Osteoblast (primary cell): ENCODE data around the gene MICALL1. TPM values are rescaled to one million over a fixed set of nuclear protein-coding genes. Genes with fewer than 3 reads are reported as not detected.

Experiments used
- DNase-seq: peaks from one replicate; pipeline ENCODE4 v3.0.0; 2011; ENCODE audit warnings: low spot score, mixed read lengths; ENCODE audit not compliant: insufficient read length; ENCODE audit errors: missing footprints
- H2AFZ ChIP-seq: 2 replicates; pipeline ENCODE4 v1.6.0; 2011; ENCODE audit warnings: mild to moderate bottlenecking, low read length
- H3K27ac ChIP-seq: 2 replicates; pipeline ENCODE4 v1.5.1; 2011; ENCODE audit warnings: mild to moderate bottlenecking, low read depth, low read length, moderate library complexity
- H3K27me3 ChIP-seq: 2 replicates; pipeline ENCODE4 v1.6.0; 2012; ENCODE audit warnings: mild to moderate bottlenecking, control low read depth, inconsistent platforms, low read length, moderate library complexity; ENCODE audit not compliant: insufficient read depth
- H3K36me3 ChIP-seq: 2 replicates; pipeline ENCODE4 v1.5.1; 2011; ENCODE audit warnings: mild to moderate bottlenecking, low read length, control low read depth, moderate library complexity; ENCODE audit not compliant: insufficient read depth
- H3K4me1 ChIP-seq: 2 replicates; pipeline ENCODE4 v1.5.1; 2011; ENCODE audit warnings: mild to moderate bottlenecking, low read length, control low read depth, moderate library complexity; ENCODE audit not compliant: insufficient read depth
- H3K4me2 ChIP-seq: 2 replicates; pipeline ENCODE4 v1.6.0; 2011; ENCODE audit warnings: mild to moderate bottlenecking, low read length; ENCODE audit not compliant: insufficient read depth
- H3K4me3 ChIP-seq: fragments of 200-600 bp; sonication (generic); 3 replicates; pipeline ENCODE4 v1.5.1; 2012; ENCODE audit warnings: mild to moderate bottlenecking, low read length, inconsistent platforms; ENCODE audit not compliant: insufficient read depth
- H3K79me2 ChIP-seq: 2 replicates; pipeline ENCODE4 v1.6.0; 2012; ENCODE audit warnings: mild to moderate bottlenecking, low read length, control low read depth, inconsistent platforms; ENCODE audit not compliant: insufficient read depth
- H3K9me3 ChIP-seq: 2 replicates; pipeline ENCODE4 v1.5.1; 2011; ENCODE audit warnings: low read depth, low read length, control low read depth
- H4K20me1 ChIP-seq: 2 replicates; pipeline ENCODE4 v1.6.0; 2012; ENCODE audit warnings: mild to moderate bottlenecking, low read length, control low read depth; ENCODE audit not compliant: insufficient read depth
- CTCF ChIP-seq: IDR thresholded peaks from 2 replicates; pipeline ENCODE4 v1.5.1; 2011; ENCODE audit warnings: mild to moderate bottlenecking, low read depth, low read length, moderate library complexity; ENCODE audit errors: extremely low read depth
- total RNA-seq: library from RNA; depleted of rRNA; stranded (reverse); fragments of >200 nt; gene quantifications from 2 replicates; pipeline ENCODE4 v1.2.3, GENCODE V29; 2012

The MICALL1 gene
- total RNA-seq, 1 donor, result 36.9 TPM

- no peak overlapping the region for H2AFZ ChIP-seq
- H4K20me1 ChIP-seq, result no peaks in the 10 kb centered on the region
- H3K4me1 ChIP-seq, result no peaks in the 10 kb centered on the region
- H3K4me3 ChIP-seq, result no peak overlapping the region
- H3K27me3 ChIP-seq, result no peaks in the 10 kb centered on the region
- H3K36me3 ChIP-seq, result peaks cover 50% of the 10 kb centered on the region
- H3K9me3 ChIP-seq, result no peaks in the 10 kb centered on the region
- DNase-seq, result no peak
- no peak for TF ChIP-seq CTCF
- no peak overlapping the region for H3K4me2 ChIP-seq
- H3K27ac ChIP-seq, result no peak overlapping the region
- peaks cover 4% of the 10 kb centered on the region for H3K79me2 ChIP-seq
Observed at GRCh38 chr22:37923927-37924326, 17.8 kb downstream of the MICALL1 start.

- Histone ChIP-seq H2AFZ (no peak overlapping the region), H3K79me2 (peaks cover 8% of the 10 kb centered on the region), H4K20me1 (peaks cover 5% of the 10 kb centered on the region), H3K9me3 (no peaks in the 10 kb centered on the region), H3K27ac (no peak overlapping the region), H3K36me3 (peaks cover 52% of the 10 kb centered on the region), H3K4me3 (no peak overlapping the region), H3K4me1 (no peaks in the 10 kb centered on the region), H3K27me3 (no peaks in the 10 kb centered on the region), H3K4me2 (no peak overlapping the region)
- peak; percentile 85 for DNase-seq
- no peak for TF ChIP-seq CTCF
Observed at GRCh38 chr22:37924386-37925065, 18.4 kb downstream of the MICALL1 start.

GRCh38 chr22:37925330-37925729 lies 19.2 kb downstream of the MICALL1 start:
- Histone ChIP-seq H4K20me1 (peaks cover 11% of the 10 kb centered on the region), H3K4me1 (no peaks in the 10 kb centered on the region), H3K27me3 (no peaks in the 10 kb centered on the region), H3K36me3 (peaks cover 48% of the 10 kb centered on the region), H3K9me3 (no peaks in the 10 kb centered on the region), H3K4me3 (no peak overlapping the region), H2AFZ (no peak overlapping the region), H3K4me2 (no peak overlapping the region), H3K79me2 (peaks cover 11% of the 10 kb centered on the region), H3K27ac (no peak overlapping the region)
- DNase-seq, result peak; percentile 76
- no peak for TF ChIP-seq CTCF

GRCh38 chr22:37925767-37926166 lies 19.7 kb downstream of the MICALL1 start:
- Histone ChIP-seq H3K27me3 (no peaks in the 10 kb centered on the region), H3K9me3 (no peaks in the 10 kb centered on the region), H4K20me1 (peaks cover 14% of the 10 kb centered on the region), H3K27ac (no peak overlapping the region), H3K4me1 (no peaks in the 10 kb centered on the region), H3K4me2 (no peak overlapping the region), H3K4me3 (no peak overlapping the region), H2AFZ (no peak overlapping the region), H3K36me3 (peaks cover 48% of the 10 kb centered on the region), H3K79me2 (peaks cover 11% of the 10 kb centered on the region)
- TF ChIP-seq CTCF, result no peak
- peak; percentile 52 for DNase-seq
